GM12878 (cell line): ENCODE measurements around the gene TMEM217. TPM values are rescaled to one million over a fixed set of nuclear protein-coding genes. Genes with fewer than 3 reads are reported as not detected.

Experiments used
- BHLHE40 ChIP-seq, 2 experiments: fragments of 450-650 bp in 1 of 2; IDR thresholded peaks; 2 replicates each; pipeline ENCODE4 v1.6.1; 2011 to 2017; ENCODE audit warnings: low read depth in 2 of 2, borderline replicate concordance in 1 of 2, improper control_type of control experiment in 1 of 2, low read length in 1 of 2, mild to moderate bottlenecking in 1 of 2
- BMI1 ChIP-seq: fragments of 450-650 bp; IDR thresholded peaks from 2 replicates; pipeline ENCODE4 v1.6.1; 2016; ENCODE audit warnings: mild to moderate bottlenecking, moderate library complexity, borderline replicate concordance
- CBFB ChIP-seq: IDR thresholded peaks from 2 replicates; pipeline ENCODE4 v1.6.1; 2016; ENCODE audit warnings: antibody characterized with exemption, low read depth
- CBX3 ChIP-seq: fragments of 200-600 bp; sonication (generic); IDR thresholded peaks from 2 replicates; pipeline ENCODE4 v1.6.1; 2016; ENCODE audit warnings: low read depth, borderline replicate concordance
- EZH2 ChIP-seq: IDR thresholded peaks from 2 replicates; pipeline ENCODE4 v1.6.1; 2012; ENCODE audit warnings: low read depth, mild to moderate bottlenecking, control low read depth, inconsistent platforms, low read length, borderline replicate concordance; ENCODE audit not compliant: control insufficient read depth
- HCFC1 ChIP-seq: fragments of 150-350 bp; IDR thresholded peaks from 2 replicates; pipeline ENCODE4 v1.6.1; 2014; ENCODE audit warnings: low read length
- JUND ChIP-seq: IDR thresholded peaks from 2 replicates; pipeline ENCODE4 v1.6.1; 2012; ENCODE audit warnings: low read depth, mild to moderate bottlenecking, low read length, improper control_type of control experiment, moderate library complexity
- KLF5 ChIP-seq: fragments of 450-650 bp; IDR thresholded peaks from 2 replicates; pipeline ENCODE4 v1.6.1; 2014; ENCODE audit warnings: mild to moderate bottlenecking; ENCODE audit not compliant: partially characterized antibody
- MEF2B ChIP-seq: fragments of 450-650 bp; IDR thresholded peaks from 2 replicates; pipeline ENCODE4 v1.6.1; 2018; ENCODE audit warnings: mild to moderate bottlenecking, moderate library complexity; ENCODE audit not compliant: partially characterized antibody, poor library complexity, severe bottlenecking
- NFIC ChIP-seq: IDR thresholded peaks from 2 replicates; pipeline ENCODE4 v1.6.1; 2012; ENCODE audit warnings: low read depth, mild to moderate bottlenecking, inconsistent platforms, low read length, moderate library complexity
- NFYA ChIP-seq: IDR thresholded peaks from 2 replicates; pipeline ENCODE4 v1.6.1; 2011; ENCODE audit warnings: low read depth, mild to moderate bottlenecking, low read length, improper control_type of control experiment, borderline replicate concordance
- NFYB ChIP-seq: IDR thresholded peaks from 2 replicates; pipeline ENCODE4 v1.6.1; 2011; ENCODE audit warnings: low read depth, mild to moderate bottlenecking, low read length, improper control_type of control experiment, moderate library complexity; ENCODE audit not compliant: insufficient read depth
- PAX5 ChIP-seq: IDR thresholded peaks from 2 replicates; pipeline ENCODE4 v1.6.1; 2011; ENCODE audit warnings: low read depth, low read length, borderline replicate concordance
- POLR2AphosphoS5 ChIP-seq: IDR thresholded peaks from 2 replicates; pipeline ENCODE4 v1.6.1; 2011; ENCODE audit warnings: mild to moderate bottlenecking, low read length, inconsistent platforms
- POU2F2 ChIP-seq: IDR thresholded peaks from 3 replicates; pipeline ENCODE4 v1.6.1; 2011; ENCODE audit warnings: low read depth, mild to moderate bottlenecking, low read length, borderline replicate concordance
- RAD51 ChIP-seq: fragments of 450-650 bp; IDR thresholded peaks from 2 replicates; pipeline ENCODE4 v1.6.1; 2016; ENCODE audit warnings: moderate library complexity, mild to moderate bottlenecking, inconsistent platforms
- RCOR1 ChIP-seq: conservative IDR thresholded peaks from 2 replicates; pipeline ENCODE4 v1.6.1; 2012; ENCODE audit warnings: low read depth, low read length, improper control_type of control experiment
- SMC3 ChIP-seq: IDR thresholded peaks from 2 replicates; pipeline ENCODE4 v1.6.1; 2011; ENCODE audit warnings: low read length, improper control_type of control experiment, borderline replicate concordance
- SREBF2 ChIP-seq: IDR thresholded peaks from 2 replicates; pipeline ENCODE4 v1.6.1; 2012; ENCODE audit warnings: mild to moderate bottlenecking, low read length
- polyA plus RNA-seq, 11 experiments: library from polyadenylated mRNA; depleted of rRNA in 4 of 11; unstranded in 6 of 11; stranded (reverse) in 5 of 11; fragments of >200 nt; fragmentation: Nextera tagmentation in 4 of 11; fragmentation: Illumina TruSeq in 1 of 11; extraction: Ambion mirVana in 4 of 11; extraction: Trizol in 1 of 11; gene quantifications; 1 replicate in 1 of 11; 2 replicates in 10 of 11; pipeline versions ENCODE4 v1.2.1 to v1.2.3, GENCODE V29; 2011 to 2016; ENCODE audit warnings: inconsistent platforms in 2 of 11, missing spikeins in 2 of 11, low read depth in 1 of 11
- total RNA-seq, 4 experiments: library from RNA; depleted of rRNA in 3 of 4; stranded (reverse); fragments of >200 nt in 3 of 4; fragmentation: Illumina TruSeq in 1 of 4; extraction: Trizol in 1 of 4; gene quantifications; 2 replicates each; pipeline versions ENCODE4 v1.2.1 to v1.2.3, GENCODE V29; 2013 to 2021
- TF ChIP-seq, protein P1 (sequence below): fragments of 450-650 bp; IDR thresholded peaks from 2 replicates; pipeline ENCODE4 v1.6.1; 2016; ENCODE audit warnings: mild to moderate bottlenecking
- TF ChIP-seq, protein P2 (sequence below): IDR thresholded peaks from 2 replicates; pipeline ENCODE4 v1.6.1; 2012; ENCODE audit warnings: low read depth, low read length, improper control_type of control experiment
- TF ChIP-seq, protein P3 (sequence below): IDR thresholded peaks from 2 replicates; pipeline ENCODE4 v1.6.1; 2012; ENCODE audit warnings: low read depth, low read length, improper control_type of control experiment
- TF ChIP-seq, protein P4 (sequence below): fragments of 450-650 bp; IDR thresholded peaks from 2 replicates; pipeline ENCODE4 v1.6.1; 2018; ENCODE audit warnings: mild to moderate bottlenecking, low read depth, moderate library complexity; ENCODE audit not compliant: partially characterized antibody
- TF ChIP-seq, protein P5 (sequence below): fragments of 450-650 bp; IDR thresholded peaks from 2 replicates; pipeline ENCODE4 v1.6.1; 2014; ENCODE audit warnings: mild to moderate bottlenecking

TMEM217 gene
- total and polyA plus RNA-seq, 10 of the 15 experiments (the other 5 are each of a cell fraction or from before 2014, with no cell fraction given): 1.3 to 4.5 (median 2.3) TPM

DNA sequence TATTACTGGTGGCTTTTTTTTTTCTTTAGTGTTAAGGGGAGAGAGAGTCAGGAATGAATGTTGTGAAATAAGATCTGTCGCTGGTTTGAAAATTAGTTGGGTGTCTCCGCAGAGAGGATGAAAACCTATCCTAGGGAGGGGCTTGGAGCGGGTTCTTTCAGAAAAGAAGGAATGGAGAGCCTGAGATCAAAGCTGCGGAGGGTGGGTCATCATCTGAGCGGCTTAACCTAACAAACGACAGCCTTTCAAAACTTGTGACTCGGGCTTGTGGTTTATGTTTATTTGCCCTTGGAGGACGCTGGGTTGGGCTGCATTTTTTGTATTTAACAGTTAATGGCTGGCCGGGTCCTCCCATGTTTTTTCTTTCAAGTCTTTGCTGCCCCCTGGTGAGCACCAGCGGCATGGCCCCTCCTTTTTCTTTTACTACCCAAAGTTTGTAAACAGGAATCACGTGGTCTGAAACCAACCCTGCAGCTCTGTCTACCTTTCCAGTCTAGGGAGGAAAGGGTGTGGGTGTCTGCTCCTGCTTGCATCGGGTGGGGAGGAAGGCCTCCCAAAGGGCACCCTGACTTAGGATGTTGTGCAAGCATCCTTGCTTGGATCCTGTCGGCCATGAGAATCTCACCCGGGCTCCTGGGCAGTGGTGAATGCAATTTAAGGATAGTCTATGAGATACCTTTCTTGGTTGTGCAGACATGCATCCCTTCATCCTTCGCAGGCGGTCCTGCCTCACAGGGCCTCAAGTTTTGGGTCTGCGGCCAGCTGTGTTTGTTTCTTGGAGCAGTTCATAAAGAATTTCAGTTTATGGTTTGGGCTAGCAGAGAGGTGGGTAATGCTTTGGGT lies 85.8 kb downstream of the TMEM217 start (continued):
- TF ChIP-seq BMI1 (no peak), PAX5 (no peak), NFIC (no peak), KLF5 (peak; percentile 83), POLR2AphosphoS5 (no peak), RAD51 (peak; percentile 96), CBX3 (no peak), JUND (no peak), SREBF2 (no peak), NFYB (peak; percentile 65; the same call in 1 of the 2 replicates), NFYA (no peak), EZH2 (no peak), POU2F2 (0 out of 3 replicates have a peak, but pooled peaks have one; percentile 62), CBFB (peak; percentile 21; the same call in 1 of the 2 replicates), RCOR1 (no peak), HCFC1 (no peak), MEF2B (no peak), SMC3 (peak; percentile 100), BHLHE40 (IDR thresholded peaks at IDR 0.05; ENCODE audit: borderline replicate concordance in 1 of 2, low read depth in 2 of 2, low read length in 1 of 2) (peak; percentile 65 to 74; a peak in 2 of 4 replicates)
- TF ChIP-seq, protein P1, sequence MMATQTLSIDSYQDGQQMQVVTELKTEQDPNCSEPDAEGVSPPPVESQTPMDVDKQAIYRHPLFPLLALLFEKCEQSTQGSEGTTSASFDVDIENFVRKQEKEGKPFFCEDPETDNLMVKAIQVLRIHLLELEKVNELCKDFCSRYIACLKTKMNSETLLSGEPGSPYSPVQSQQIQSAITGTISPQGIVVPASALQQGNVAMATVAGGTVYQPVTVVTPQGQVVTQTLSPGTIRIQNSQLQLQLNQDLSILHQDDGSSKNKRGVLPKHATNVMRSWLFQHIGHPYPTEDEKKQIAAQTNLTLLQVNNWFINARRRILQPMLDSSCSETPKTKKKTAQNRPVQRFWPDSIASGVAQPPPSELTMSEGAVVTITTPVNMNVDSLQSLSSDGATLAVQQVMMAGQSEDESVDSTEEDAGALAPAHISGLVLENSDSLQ: no peak
- TF ChIP-seq, protein P2, sequence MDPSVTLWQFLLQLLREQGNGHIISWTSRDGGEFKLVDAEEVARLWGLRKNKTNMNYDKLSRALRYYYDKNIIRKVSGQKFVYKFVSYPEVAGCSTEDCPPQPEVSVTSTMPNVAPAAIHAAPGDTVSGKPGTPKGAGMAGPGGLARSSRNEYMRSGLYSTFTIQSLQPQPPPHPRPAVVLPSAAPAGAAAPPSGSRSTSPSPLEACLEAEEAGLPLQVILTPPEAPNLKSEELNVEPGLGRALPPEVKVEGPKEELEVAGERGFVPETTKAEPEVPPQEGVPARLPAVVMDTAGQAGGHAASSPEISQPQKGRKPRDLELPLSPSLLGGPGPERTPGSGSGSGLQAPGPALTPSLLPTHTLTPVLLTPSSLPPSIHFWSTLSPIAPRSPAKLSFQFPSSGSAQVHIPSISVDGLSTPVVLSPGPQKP: no peak
- TF ChIP-seq, protein P3, sequence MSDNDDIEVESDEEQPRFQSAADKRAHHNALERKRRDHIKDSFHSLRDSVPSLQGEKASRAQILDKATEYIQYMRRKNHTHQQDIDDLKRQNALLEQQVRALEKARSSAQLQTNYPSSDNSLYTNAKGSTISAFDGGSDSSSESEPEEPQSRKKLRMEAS: peak; percentile 81; the same call in 1 of the 2 replicates
- TF ChIP-seq, protein P4, sequence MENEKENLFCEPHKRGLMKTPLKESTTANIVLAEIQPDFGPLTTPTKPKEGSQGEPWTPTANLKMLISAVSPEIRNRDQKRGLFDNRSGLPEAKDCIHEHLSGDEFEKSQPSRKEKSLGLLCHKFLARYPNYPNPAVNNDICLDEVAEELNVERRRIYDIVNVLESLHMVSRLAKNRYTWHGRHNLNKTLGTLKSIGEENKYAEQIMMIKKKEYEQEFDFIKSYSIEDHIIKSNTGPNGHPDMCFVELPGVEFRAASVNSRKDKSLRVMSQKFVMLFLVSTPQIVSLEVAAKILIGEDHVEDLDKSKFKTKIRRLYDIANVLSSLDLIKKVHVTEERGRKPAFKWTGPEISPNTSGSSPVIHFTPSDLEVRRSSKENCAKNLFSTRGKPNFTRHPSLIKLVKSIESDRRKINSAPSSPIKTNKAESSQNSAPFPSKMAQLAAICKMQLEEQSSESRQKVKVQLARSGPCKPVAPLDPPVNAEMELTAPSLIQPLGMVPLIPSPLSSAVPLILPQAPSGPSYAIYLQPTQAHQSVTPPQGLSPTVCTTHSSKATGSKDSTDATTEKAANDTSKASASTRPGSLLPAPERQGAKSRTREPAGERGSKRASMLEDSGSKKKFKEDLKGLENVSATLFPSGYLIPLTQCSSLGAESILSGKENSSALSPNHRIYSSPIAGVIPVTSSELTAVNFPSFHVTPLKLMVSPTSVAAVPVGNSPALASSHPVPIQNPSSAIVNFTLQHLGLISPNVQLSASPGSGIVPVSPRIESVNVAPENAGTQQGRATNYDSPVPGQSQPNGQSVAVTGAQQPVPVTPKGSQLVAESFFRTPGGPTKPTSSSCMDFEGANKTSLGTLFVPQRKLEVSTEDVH: no peak
- TF ChIP-seq, protein P5, sequence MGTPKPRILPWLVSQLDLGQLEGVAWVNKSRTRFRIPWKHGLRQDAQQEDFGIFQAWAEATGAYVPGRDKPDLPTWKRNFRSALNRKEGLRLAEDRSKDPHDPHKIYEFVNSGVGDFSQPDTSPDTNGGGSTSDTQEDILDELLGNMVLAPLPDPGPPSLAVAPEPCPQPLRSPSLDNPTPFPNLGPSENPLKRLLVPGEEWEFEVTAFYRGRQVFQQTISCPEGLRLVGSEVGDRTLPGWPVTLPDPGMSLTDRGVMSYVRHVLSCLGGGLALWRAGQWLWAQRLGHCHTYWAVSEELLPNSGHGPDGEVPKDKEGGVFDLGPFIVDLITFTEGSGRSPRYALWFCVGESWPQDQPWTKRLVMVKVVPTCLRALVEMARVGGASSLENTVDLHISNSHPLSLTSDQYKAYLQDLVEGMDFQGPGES: 0 out of 2 replicates have a peak, but pooled peaks have one; percentile 11
